ENCODE results near the gene RNF130.
A peak's percentile ranks its signal among the peaks of the same experiment; 100 is the strongest.

The RNF130 gene

GRCh38 chr5:180074462-180074861 lies 2.9 kb upstream of the RNF130 start:
- TF ChIP-seq CTCF (IDR thresholded peaks at IDR 0.05; ENCODE audit: low read depth, low read length): no peak
- no peak overlapping the region for H3K4me3 ChIP-seq (ENCODE audit: low read depth, low read length)

- no peak for TF ChIP-seq CTCF (IDR thresholded peaks at IDR 0.05; ENCODE audit: low read depth, low read length)
- H3K4me3 ChIP-seq (ENCODE audit: low read depth, low read length): no peak overlapping the region
These were observed 997 bp upstream of the RNF130 start for GRCh38 chr5:180072556-180072955.

- H3K4me3 ChIP-seq (ENCODE audit: low read depth, low read length): no peak overlapping the region; the same call in 1 of the 2 replicates
- TF ChIP-seq CTCF (IDR thresholded peaks at IDR 0.05; ENCODE audit: low read depth, low read length): no peak
These were observed 643 bp upstream of the RNF130 start for GRCh38 chr5:180072256-180072548.

- TF ChIP-seq CTCF (IDR thresholded peaks at IDR 0.05; ENCODE audit: low read depth, low read length): no peak
These were observed 616 bp downstream of the RNF130 start for GRCh38 chr5:180070756-180071530.

GRCh38 chr5:180069589-180070247 lies 1.8 kb downstream of the RNF130 start:
- no peak overlapping the region for H3K4me3 ChIP-seq (ENCODE audit: low read depth, low read length)
- TF ChIP-seq CTCF (IDR thresholded peaks at IDR 0.05; ENCODE audit: low read depth, low read length): no peak

More at GRCh38 chr5:180070756-180071530, 616 bp downstream of the RNF130 start:
- H3K4me3 ChIP-seq (ENCODE audit: low read depth, low read length): peak overlapping the region; percentile 69

GRCh38 chr5:180068519-180069090 lies 3.0 kb downstream of the RNF130 start:
- no peak for TF ChIP-seq CTCF (IDR thresholded peaks at IDR 0.05; ENCODE audit: low read depth, low read length)
- H3K4me3 ChIP-seq (ENCODE audit: low read depth, low read length): no peak overlapping the region

- H3K4me3 ChIP-seq (ENCODE audit: low read depth, low read length): no peak overlapping the region
- no peak for TF ChIP-seq CTCF (IDR thresholded peaks at IDR 0.05; ENCODE audit: low read depth, low read length)
These were observed 3.6 kb downstream of the RNF130 start for GRCh38 chr5:180067986-180068385.
